ENCODE data around the gene FMN2. TPM values are rescaled to one million over a fixed set of nuclear protein-coding genes. Genes with fewer than 3 reads are reported as not detected.

FMN2 gene
- total RNA-seq, 4 donors from 2014 or later, result 0.11 to 0.89 TPM; not detected in 2

GRCh38 chr1:240498335-240498734, 406.7 kb downstream of the FMN2 start:
- no peaks in the 10 kb centered on the region for H3K27me3 ChIP-seq
- no peaks in the 10 kb centered on the region for H3K36me3 ChIP-seq
- H3K27ac ChIP-seq, result no peak overlapping the region
- WGBS, result 87% methylated on average over 8 of the region's 8 CpGs
- no peak overlapping the region for H3K4me3 ChIP-seq
- no peaks in the 10 kb centered on the region for H3K4me1 ChIP-seq
- TF ChIP-seq EP300 (IDR thresholded peaks at IDR 0.05) (no peak), POLR2AphosphoS5 (IDR thresholded peaks at IDR 0.05) (no peak), CTCF (IDR thresholded peaks at IDR 0.05) (no peak), POLR2A (IDR thresholded peaks at IDR 0.05) (no peak)
- DNase-seq (ENCODE audit: low spot score in 2 of 2), result no peak
- H3K9me3 ChIP-seq, result no peaks in the 10 kb centered on the region

GRCh38 chr1:240499012-240499411, 407.3 kb downstream of the FMN2 start:
- H3K36me3 ChIP-seq, result no peaks in the 10 kb centered on the region
- WGBS, result 35% methylated on average over 2 of the region's 2 CpGs
- no peak for TF ChIP-seq CTCF (IDR thresholded peaks at IDR 0.05)
- no peak for TF ChIP-seq POLR2A (IDR thresholded peaks at IDR 0.05)
- TF ChIP-seq POLR2AphosphoS5 (IDR thresholded peaks at IDR 0.05), result no peak
- TF ChIP-seq EP300 (IDR thresholded peaks at IDR 0.05), result no peak

GRCh38 chr1:240500647-240501046, 409.0 kb downstream of the FMN2 start:
- Histone ChIP-seq H3K36me3 (no peaks in the 10 kb centered on the region), H3K9me3 (no peaks in the 10 kb centered on the region), H3K27me3 (no peaks in the 10 kb centered on the region), H3K4me1 (no peaks in the 10 kb centered on the region), H3K27ac (peak overlapping the region; percentile 24), H3K4me3 (no peak overlapping the region)
- WGBS, result 66% methylated on average over 4 of the region's 4 CpGs
- DNase-seq (ENCODE audit: low spot score in 2 of 2), result no peak
- no peak for TF ChIP-seq POLR2A (IDR thresholded peaks at IDR 0.05)
- no peak for TF ChIP-seq CTCF (IDR thresholded peaks at IDR 0.05)
- no peak for TF ChIP-seq EP300 (IDR thresholded peaks at IDR 0.05)
- no peak for TF ChIP-seq POLR2AphosphoS5 (IDR thresholded peaks at IDR 0.05)

More at GRCh38 chr1:240499012-240499411, 407.3 kb downstream of the FMN2 start:
- Histone ChIP-seq H3K9me3 (no peaks in the 10 kb centered on the region), H3K27ac (no peak overlapping the region), H3K4me1 (no peaks in the 10 kb centered on the region), H3K27me3 (no peaks in the 10 kb centered on the region), H3K4me3 (no peak overlapping the region)
- no peak for DNase-seq (ENCODE audit: low spot score in 2 of 2)

- Histone ChIP-seq H3K27me3 (no peaks in the 10 kb centered on the region), H3K27ac (peak overlapping the region; percentile 24), H3K4me1 (no peaks in the 10 kb centered on the region), H3K4me3 (no peak overlapping the region), H3K9me3 (no peaks in the 10 kb centered on the region), H3K36me3 (no peaks in the 10 kb centered on the region)
- no peak for TF ChIP-seq EP300 (IDR thresholded peaks at IDR 0.05)
- no peak for TF ChIP-seq CTCF (IDR thresholded peaks at IDR 0.05)
- TF ChIP-seq POLR2AphosphoS5 (IDR thresholded peaks at IDR 0.05), result no peak
- no peak for TF ChIP-seq POLR2A (IDR thresholded peaks at IDR 0.05)
- 45% methylated on average over 2 of the region's 2 CpGs for WGBS
- DNase-seq (ENCODE audit: low spot score in 2 of 2), result no peak
Observed at GRCh38 chr1:240501115-240501514, 409.4 kb downstream of the FMN2 start.

- 81% methylated on average over 4 of the region's 4 CpGs for WGBS
- DNase-seq (ENCODE audit: low spot score in 2 of 2), result no peak
- Histone ChIP-seq H3K4me3 (no peak overlapping the region), H3K36me3 (no peaks in the 10 kb centered on the region), H3K27me3 (no peaks in the 10 kb centered on the region), H3K4me1 (no peaks in the 10 kb centered on the region), H3K9me3 (peaks cover 5% of the 10 kb centered on the region), H3K27ac (no peak overlapping the region)
- no peak for TF ChIP-seq POLR2A (IDR thresholded peaks at IDR 0.05)
- no peak for TF ChIP-seq CTCF (IDR thresholded peaks at IDR 0.05)
- TF ChIP-seq POLR2AphosphoS5 (IDR thresholded peaks at IDR 0.05), result no peak
- no peak for TF ChIP-seq EP300 (IDR thresholded peaks at IDR 0.05)
Observed at GRCh38 chr1:240503036-240503435, 411.4 kb downstream of the FMN2 start.
